Psoas muscle (tissue), 8 donors: Measurements from ENCODE around the gene EGFLAM. TPM values are rescaled to one million over a fixed set of nuclear protein-coding genes. Genes with fewer than 3 reads are reported as not detected.

Source experiments
- ATAC-seq, 4 donors: fragments of 200-7000 bp; cut with Tn5 transposase; one replicate each; pipeline ENCODE4 v1.9.1; 2020; ENCODE audit warnings: moderate library complexity in 3 of 4, mild to moderate bottlenecking in 2 of 4
- DNase-seq, 2 donors: peaks; one replicate each; pipeline ENCODE4 v3.0.0-alpha.2; 2020
- H3K27ac ChIP-seq: fragments of 200-600 bp; one replicate; pipeline ENCODE4 v1.8.0; 2022
- H3K27me3 ChIP-seq, 3 donors: fragments of 200-600 bp in 1 of 3; one replicate each; pipeline versions ENCODE4 v1.6.1 to v1.8.0; 2013 to 2022; ENCODE audit warnings: low read length in 2 of 3, mild to moderate bottlenecking in 2 of 3, moderate library complexity in 1 of 3; ENCODE audit not compliant: insufficient read depth in 3 of 3
- H3K36me3 ChIP-seq, 2 donors: fragments of 200-600 bp in 1 of 2; one replicate each; pipeline versions ENCODE4 v1.6.1 to v1.8.0; 2013 to 2022; ENCODE audit warnings: low read depth in 1 of 2, mild to moderate bottlenecking in 1 of 2, moderate library complexity in 1 of 2; ENCODE audit not compliant: insufficient read depth in 1 of 2
- H3K4me1 ChIP-seq: fragments of 200-600 bp; one replicate; pipeline ENCODE4 v1.8.0; 2022
- H3K4me3 ChIP-seq: fragments of 200-600 bp; one replicate; pipeline ENCODE4 v1.8.0; 2022; ENCODE audit warnings: mild to moderate bottlenecking
- H3K9me3 ChIP-seq: fragments of 200-600 bp; one replicate; pipeline ENCODE4 v1.8.0; 2022
- WGBS, 3 donors: extraction: QIAGEN DNeasy Blood & Tissue Kit; methylation state at CpG; one replicate each; pipeline versions ENCODE4 v1.1.6 to v1.1.7; 2013; 5-methylcytosine and 5-hydroxymethylcytosine counted together
- intact Hi-C, 2 donors: fragments of 100-400 bp; cut with DNase I; formaldehyde crosslinking; loops; one replicate each; pipeline versions ENCODE4 v1.11.0 to v1.14.2; 2022
- polyA plus RNA-seq, 3 donors: library from polyadenylated mRNA; stranded (reverse); fragments of 200-250 nt; gene quantifications; one replicate each; pipeline ENCODE4 v1.2.3, GENCODE V29; 2013
- total RNA-seq, 4 donors: library from RNA; stranded (reverse); fragmentation: NEBNext Ultra II Directional in 2 of 4; extraction: Animal tissue kit (Norgen Biotek cat#: 25700) in 2 of 4; gene quantifications; one replicate each; pipeline versions ENCODE4 v1.2.1 to v1.2.4, GENCODE V29; 2021 to 2023
- TF ChIP-seq, protein P1 (sequence below): fragments of 200-600 bp; IDR thresholded peaks from one replicate; pipeline ENCODE4 v1.8.0; 2022; ENCODE audit warnings: antibody characterized with exemption
- donor health status: healthy with polysubstance abuse.
- donor health status: DM: no; HTN: no; CAD: no; lungs with moderate emphysema.
- donor health status: Bipolar disorder and iron deficiency.
- donor health status: healthy.
- donor health status: DM: yes; HTN: yes; CAD: no.
- donor health status: DM: no; HTN: no; CAD: no.
- donor health status: DM: no; HTN: no; CAD: no.
- donor health status: DM: yes; HTN: yes; CAD: no.

EGFLAM gene
- total and polyA plus RNA-seq, 7 donors, result 16.0 to 53.8 (median 35.3) TPM

- H3K9me3 ChIP-seq, result no peaks in the 10 kb centered on the region
- intact Hi-C loops, result no loop called here
- TF ChIP-seq, protein P1, sequence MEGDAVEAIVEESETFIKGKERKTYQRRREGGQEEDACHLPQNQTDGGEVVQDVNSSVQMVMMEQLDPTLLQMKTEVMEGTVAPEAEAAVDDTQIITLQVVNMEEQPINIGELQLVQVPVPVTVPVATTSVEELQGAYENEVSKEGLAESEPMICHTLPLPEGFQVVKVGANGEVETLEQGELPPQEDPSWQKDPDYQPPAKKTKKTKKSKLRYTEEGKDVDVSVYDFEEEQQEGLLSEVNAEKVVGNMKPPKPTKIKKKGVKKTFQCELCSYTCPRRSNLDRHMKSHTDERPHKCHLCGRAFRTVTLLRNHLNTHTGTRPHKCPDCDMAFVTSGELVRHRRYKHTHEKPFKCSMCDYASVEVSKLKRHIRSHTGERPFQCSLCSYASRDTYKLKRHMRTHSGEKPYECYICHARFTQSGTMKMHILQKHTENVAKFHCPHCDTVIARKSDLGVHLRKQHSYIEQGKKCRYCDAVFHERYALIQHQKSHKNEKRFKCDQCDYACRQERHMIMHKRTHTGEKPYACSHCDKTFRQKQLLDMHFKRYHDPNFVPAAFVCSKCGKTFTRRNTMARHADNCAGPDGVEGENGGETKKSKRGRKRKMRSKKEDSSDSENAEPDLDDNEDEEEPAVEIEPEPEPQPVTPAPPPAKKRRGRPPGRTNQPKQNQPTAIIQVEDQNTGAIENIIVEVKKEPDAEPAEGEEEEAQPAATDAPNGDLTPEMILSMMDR, result no peak
- H3K27me3 ChIP-seq, result peaks cover 0 to 5% (median 0%) of the 10 kb centered on the region in 3 donors
- 66 to 76% (median 73%) methylated on average over 6 of the region's 6 CpGs for WGBS, 3 donors
- no peaks in the 10 kb centered on the region for H3K4me1 ChIP-seq
- H3K36me3 ChIP-seq, result no peaks in the 10 kb centered on the region
- ATAC-seq (no peak), DNase-seq (no peak)
- H3K4me3 ChIP-seq, result no peak overlapping the region
- no peak overlapping the region for H3K27ac ChIP-seq
Measured at GRCh38 chr5:38347040-38347763, 88.8 kb downstream of the EGFLAM start.

GRCh38 chr5:38347896-38348295, 89.5 kb downstream of the EGFLAM start:
- no peaks in the 10 kb centered on the region for H3K9me3 ChIP-seq
- no peak for ATAC-seq
- H3K36me3 ChIP-seq, result no peaks in the 10 kb centered on the region
- WGBS, 3 donors, result 85 to 100% (median 91%) methylated on average over 1 of the region's 1 CpG
- TF ChIP-seq, protein P1, result no peak
- no peak for DNase-seq
- peaks cover 0 to 5% (median 0%) of the 10 kb centered on the region in 3 donors for H3K27me3 ChIP-seq
- intact Hi-C loops, result no loop called here
- H3K27ac ChIP-seq, result no peak overlapping the region
- no peaks in the 10 kb centered on the region for H3K4me1 ChIP-seq
- H3K4me3 ChIP-seq, result no peak overlapping the region

DNA sequence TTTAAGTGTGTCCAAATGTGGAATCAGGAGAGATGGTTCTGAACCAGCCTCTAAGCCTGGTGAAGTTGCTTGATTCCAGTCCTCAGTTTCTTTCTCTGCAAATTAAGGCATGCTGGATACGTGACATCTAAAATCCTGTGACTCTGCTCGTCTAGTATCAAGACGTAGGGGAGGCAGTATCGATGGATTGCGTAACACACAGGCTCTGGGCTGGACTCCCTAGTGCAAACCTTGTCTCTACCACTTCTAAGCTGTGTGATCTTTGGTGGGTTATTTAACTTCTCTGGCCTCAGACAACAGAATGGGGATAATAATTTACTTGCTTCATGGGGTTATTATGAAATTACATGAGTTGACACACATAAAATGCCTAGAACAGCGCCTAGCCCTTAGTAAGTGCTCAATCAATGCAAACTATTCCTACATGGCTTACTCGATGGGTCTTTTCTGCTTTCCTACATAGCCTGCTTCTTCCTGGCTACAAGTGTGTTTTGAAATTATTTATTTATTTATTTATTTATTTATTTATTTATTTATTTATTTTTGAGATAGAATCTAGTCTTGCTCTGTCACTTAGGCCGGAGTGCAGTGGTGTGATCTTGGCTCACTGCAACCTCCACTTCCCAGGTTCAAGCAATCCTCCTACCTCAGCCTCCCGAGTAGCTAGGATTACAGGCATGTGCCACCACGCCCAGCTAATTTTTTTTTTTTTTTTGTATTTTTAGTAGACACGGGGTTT, 102.1 kb downstream of the EGFLAM start:
- no peak overlapping the region for H3K27ac ChIP-seq
- no peaks in the 10 kb centered on the region for H3K36me3 ChIP-seq
- no peaks in the 10 kb centered on the region for H3K9me3 ChIP-seq
- no peak for ATAC-seq
- H3K4me3 ChIP-seq, result no peak overlapping the region
- no peaks in the 10 kb centered on the region for H3K4me1 ChIP-seq
- 87 to 92% (median 88%) methylated on average over 11 of the region's 11 CpGs for WGBS, 3 donors
- DNase-seq, result no peak
- intact Hi-C loops, result loop anchor here in 1 of 2 donors (10.0 kb wide), 1 partner anchor 96 kb away; no protein-coding TSS in a partner anchor
- TF ChIP-seq, protein P1, result no peak
- no peaks in the 10 kb centered on the region for H3K27me3 ChIP-seq

DNA sequence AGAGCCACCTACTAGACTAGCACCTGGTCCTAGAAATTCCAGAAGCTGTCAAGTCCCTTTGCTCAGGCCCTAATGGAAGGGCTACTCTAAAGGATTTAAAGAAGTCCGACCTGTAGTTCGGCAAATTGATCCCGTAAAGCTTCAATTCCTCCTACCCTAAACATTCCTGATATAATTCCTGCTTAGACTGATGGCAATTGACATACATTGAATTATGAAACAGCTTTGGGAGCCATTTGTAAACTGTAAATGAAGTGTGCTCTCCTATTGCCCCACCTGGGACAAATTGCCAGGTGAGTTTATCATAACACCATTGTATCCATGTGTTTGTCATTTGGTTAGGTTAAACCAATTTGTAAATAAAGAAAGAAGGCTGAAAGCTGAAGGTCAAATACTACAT, 104.4 kb downstream of the EGFLAM start:
- no peaks in the 10 kb centered on the region for H3K36me3 ChIP-seq
- H3K27ac ChIP-seq, result no peak overlapping the region
- H3K27me3 ChIP-seq, result peaks cover 0 to 3% (median 0%) of the 10 kb centered on the region in 3 donors
- no peak for ATAC-seq
- TF ChIP-seq, protein P1, result no peak
- no peak for DNase-seq
- WGBS, 3 donors, result 84 to 90% (median 85%) methylated on average over 3 of the region's 3 CpGs
- H3K4me3 ChIP-seq, result no peak overlapping the region
- intact Hi-C loops, result loop anchor here in 1 of 2 donors (10.0 kb wide), 1 partner anchor 98 kb away; no protein-coding TSS in a partner anchor
- H3K4me1 ChIP-seq, result no peaks in the 10 kb centered on the region
- H3K9me3 ChIP-seq, result no peaks in the 10 kb centered on the region
